PFSK-1 (cell line): ENCODE results near the gene TRIM29.

Experiments
- FOXP2 ChIP-seq: optimal IDR thresholded peaks from 2 replicates; pipeline ENCODE3; 2011; ENCODE audit warnings: borderline replicate concordance, control low read depth, inconsistent platforms; ENCODE audit not compliant: insufficient read depth; ENCODE audit errors: extremely low read length, extremely low read depth
- POLR2AphosphoS5 ChIP-seq: IDR thresholded peaks from 2 replicates; pipeline ENCODE4 v1.6.1; 2012; ENCODE audit warnings: low read depth, mild to moderate bottlenecking, control low read depth, low read length, moderate library complexity
- REST ChIP-seq, 2 experiments: IDR thresholded peaks; 2 replicates each; pipeline versions ENCODE4 v1.6.1 to v1.8.0; 2011 to 2012; ENCODE audit warnings: low read depth in 2 of 2, low read length in 2 of 2, control low read depth in 1 of 2, inconsistent platforms in 1 of 2, mild to moderate bottlenecking in 1 of 2, moderate library complexity in 1 of 2; ENCODE audit not compliant: insufficient read depth in 1 of 2
- SIN3A ChIP-seq: IDR thresholded peaks from 2 replicates; pipeline ENCODE4 v1.6.1; 2012; ENCODE audit warnings: mild to moderate bottlenecking, low read length, moderate library complexity, borderline replicate concordance; ENCODE audit not compliant: insufficient read depth
- TAF1 ChIP-seq: IDR thresholded peaks from 2 replicates; pipeline ENCODE4 v1.6.1; 2012; ENCODE audit warnings: low read length, control low read depth, borderline replicate concordance; ENCODE audit not compliant: insufficient read depth

The TRIM29 gene

GRCh38 chr11:120142441-120143100, 4.7 kb upstream of the TRIM29 start:
- no peak for TF ChIP-seq FOXP2
- TF ChIP-seq TAF1 = no peak
- TF ChIP-seq POLR2AphosphoS5 = no peak
- no peak for TF ChIP-seq REST (IDR thresholded peaks at IDR 0.05; ENCODE audit: insufficient read depth in 1 of 2, low read depth in 2 of 2, low read length in 2 of 2)
- TF ChIP-seq SIN3A = no peak

GRCh38 chr11:120141768-120142423, 4.0 kb upstream of the TRIM29 start:
- TF ChIP-seq REST (IDR thresholded peaks at IDR 0.05; ENCODE audit: insufficient read depth in 1 of 2, low read depth in 2 of 2, low read length in 2 of 2) = no peak
- no peak for TF ChIP-seq POLR2AphosphoS5
- no peak for TF ChIP-seq FOXP2
- TF ChIP-seq TAF1 = no peak
- TF ChIP-seq SIN3A = no peak

- TF ChIP-seq FOXP2 (no peak), POLR2AphosphoS5 (no peak), TAF1 (no peak), SIN3A (no peak), REST (IDR thresholded peaks at IDR 0.05; ENCODE audit: insufficient read depth in 1 of 2, low read depth in 2 of 2, low read length in 2 of 2) (no peak)
These were observed 3.3 kb upstream of the TRIM29 start for GRCh38 chr11:120141113-120141767.

- TF ChIP-seq POLR2AphosphoS5 = no peak
- TF ChIP-seq TAF1 = no peak
- no peak for TF ChIP-seq SIN3A
- no peak for TF ChIP-seq REST (IDR thresholded peaks at IDR 0.05; ENCODE audit: insufficient read depth in 1 of 2, low read depth in 2 of 2, low read length in 2 of 2)
- no peak for TF ChIP-seq FOXP2
These were observed 1.6 kb upstream of the TRIM29 start for GRCh38 chr11:120139316-120140069.
